ENCODE results near the gene YWHAQ. TPM values are rescaled to one million over a fixed set of nuclear protein-coding genes. Genes with fewer than 3 reads are reported as not detected.
"Not testable (repeated sequence)": the region's sequence is repeated elsewhere in the genome, so short reads cannot be mapped to it uniquely, and the experiment has no call there.

YWHAQ gene
- total and polyA plus RNA-seq, 4 donors = 175 to 241 (median 204) TPM

DNA sequence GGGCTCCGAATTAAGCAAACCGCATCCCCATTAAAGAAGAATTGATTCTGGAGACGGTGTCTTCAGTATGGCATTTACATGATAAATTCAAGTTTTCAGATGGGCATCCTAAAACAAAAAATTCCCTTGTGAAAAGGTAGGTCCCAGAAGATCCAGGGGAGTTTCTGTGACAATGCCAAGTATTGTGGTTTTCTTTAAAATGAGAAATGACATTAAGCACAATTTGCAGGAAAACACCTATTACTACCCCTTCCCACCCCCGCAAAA, 689 bp upstream of the YWHAQ start:
- Histone ChIP-seq H3K9me3 (ENCODE audit: control insufficient read depth, low read length) (no peaks in the 10 kb centered on the region), H3K36me3 (ENCODE audit: control insufficient read depth in 1 of 2, insufficient read depth in 2 of 2, low read length in 1 of 2) (no peaks in the 10 kb centered on the region), H3K4me1 (ENCODE audit: control insufficient read depth in 1 of 2, insufficient read depth in 2 of 2, low read length in 2 of 2) (peaks cover 0 to 3% of the 10 kb centered on the region in 2 donors), H3K27ac (ENCODE audit: low read depth in 1 of 2, low read length in 2 of 2) (no peak overlapping the region), H3K27me3 (ENCODE audit: control insufficient read depth in 1 of 2, insufficient read depth in 2 of 2, low read length in 1 of 2) (no peaks in the 10 kb centered on the region), H3K4me3 (ENCODE audit: low read length in 2 of 2) (peak overlapping the region in 1 of 2 donors; percentile 18)
- WGBS, 2 donors = 28 to 34% methylated on average over 4 of the region's 4 CpGs
- intact Hi-C loops (cut with DNase I) = loop anchor here (2.0 to 5.0 kb wide), 6 partner anchors 23 to 159 kb away; partner anchors contain the start of genes ADAM17 (in 2 of the 2) and IAH1 (in 1 of the 2)
- ATAC-seq (ENCODE audit: low FRiP score) (no peak), DNase-seq (no peak)

DNA sequence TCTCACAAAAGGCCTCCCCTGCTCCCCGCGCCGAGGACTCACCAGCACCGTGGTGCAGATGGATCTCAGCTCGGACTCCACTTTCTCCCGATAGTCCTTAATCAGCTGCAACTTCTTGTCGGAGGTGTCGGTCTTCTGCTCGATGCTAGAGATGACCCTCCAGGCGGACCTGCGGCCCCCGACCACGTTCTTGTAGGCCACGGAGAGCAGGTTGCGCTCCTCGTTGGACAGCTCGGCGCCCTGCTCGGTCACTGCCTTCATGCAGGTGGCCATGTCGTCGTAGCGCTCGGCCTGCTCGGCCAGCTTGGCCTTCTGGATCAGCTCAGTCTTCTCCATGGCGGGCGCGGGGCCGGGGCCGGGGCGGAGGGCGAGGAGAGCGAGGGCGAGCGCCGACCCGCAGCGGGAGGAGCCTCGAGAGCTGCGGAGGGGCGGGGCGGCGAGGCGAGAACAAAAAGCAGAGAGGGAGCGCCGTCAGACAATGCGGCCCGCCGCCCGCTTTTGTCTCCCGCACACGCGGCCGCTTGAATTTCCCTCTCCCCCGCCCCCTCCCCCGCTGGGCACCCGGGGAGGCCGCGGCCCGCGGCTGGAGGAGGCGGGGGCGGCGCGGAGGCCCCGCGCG, 571 bp downstream of the YWHAQ start:
- intact Hi-C loops (cut with DNase I) = loop anchor here (2.0 to 5.0 kb wide), 6 partner anchors 21 to 158 kb away; partner anchors contain the start of genes ADAM17 (in 2 of the 2) and IAH1 (in 1 of the 2)
- no peaks in the 10 kb centered on the region for H3K36me3 ChIP-seq (ENCODE audit: control insufficient read depth in 1 of 2, insufficient read depth in 2 of 2, low read length in 1 of 2)
- 0 to 1% methylated on average over 38 to 67 of the region's 67 CpGs for WGBS, 2 donors
- peak overlapping the region; percentile 68 to 84 for H3K4me3 ChIP-seq (ENCODE audit: low read length in 2 of 2)
- peak overlapping the region; percentile 49 to 96 for H3K27ac ChIP-seq (ENCODE audit: low read depth in 1 of 2, low read length in 2 of 2)
- peaks cover 0 to 3% of the 10 kb centered on the region in 2 donors for H3K4me1 ChIP-seq (ENCODE audit: control insufficient read depth in 1 of 2, insufficient read depth in 2 of 2, low read length in 2 of 2)
- H3K27me3 ChIP-seq (ENCODE audit: control insufficient read depth in 1 of 2, insufficient read depth in 2 of 2, low read length in 1 of 2) = no peaks in the 10 kb centered on the region
- H3K9me3 ChIP-seq (ENCODE audit: control insufficient read depth, low read length) = no peaks in the 10 kb centered on the region
- ATAC-seq (ENCODE audit: low FRiP score) (peak; percentile 67), DNase-seq (peak; percentile 87 to 89)

DNA sequence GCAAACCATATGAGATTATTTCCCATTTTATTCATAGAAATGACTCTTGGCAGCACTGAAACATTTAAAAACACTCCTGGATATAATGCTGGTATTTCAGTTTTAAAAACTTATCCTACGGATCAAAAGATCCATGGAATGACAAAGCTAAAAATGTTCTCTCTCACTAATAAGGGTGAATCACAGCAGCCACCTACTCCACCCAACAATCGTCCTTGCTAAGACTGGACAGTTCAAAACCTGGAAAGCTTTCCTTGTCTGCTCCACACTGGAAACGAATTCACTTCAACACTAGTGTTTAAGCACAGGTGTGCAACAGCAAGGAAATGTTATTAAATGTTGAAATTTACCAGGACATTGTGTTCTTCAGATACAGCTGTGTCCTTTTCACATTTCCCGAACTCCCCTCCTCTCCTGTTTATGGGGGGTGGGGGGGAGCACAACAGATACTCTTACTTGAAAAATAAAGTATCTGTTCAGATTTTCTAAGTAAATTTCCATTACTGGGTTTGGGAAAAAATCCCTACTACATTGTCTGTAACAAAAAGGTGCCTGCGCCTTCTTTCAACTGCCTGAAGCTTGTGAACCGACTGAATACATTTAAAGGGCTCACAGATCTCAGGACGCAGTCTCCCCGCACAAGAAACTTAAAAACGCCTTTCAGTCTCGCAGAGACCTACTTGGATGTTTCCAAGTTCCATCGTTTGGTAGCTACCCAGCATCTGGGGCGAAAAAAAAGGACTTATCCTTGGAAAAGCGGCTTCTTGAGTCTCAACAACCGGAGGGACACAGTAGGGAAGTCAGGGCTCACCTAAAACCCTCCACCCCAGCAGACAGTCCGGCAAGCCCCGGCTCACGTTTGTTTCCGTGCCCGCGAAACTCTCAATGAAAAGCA, 1.3 kb downstream of the YWHAQ start:
- intact Hi-C loops (cut with DNase I) = loop anchor here (2.0 to 5.0 kb wide), 6 partner anchors 21 to 157 kb away; partner anchors contain the start of genes ADAM17 (in 2 of the 2) and IAH1 (in 1 of the 2)
- Histone ChIP-seq H3K4me1 (ENCODE audit: control insufficient read depth in 1 of 2, insufficient read depth in 2 of 2, low read length in 2 of 2) (peaks cover 0 to 3% of the 10 kb centered on the region in 2 donors), H3K9me3 (ENCODE audit: control insufficient read depth, low read length) (no peaks in the 10 kb centered on the region), H3K36me3 (ENCODE audit: control insufficient read depth in 1 of 2, insufficient read depth in 2 of 2, low read length in 1 of 2) (no peaks in the 10 kb centered on the region), H3K4me3 (ENCODE audit: low read length in 2 of 2) (peak overlapping the region; percentile 68 to 84), H3K27me3 (ENCODE audit: control insufficient read depth in 1 of 2, insufficient read depth in 2 of 2, low read length in 1 of 2) (no peaks in the 10 kb centered on the region), H3K27ac (ENCODE audit: low read depth in 1 of 2, low read length in 2 of 2) (peak overlapping the region in 1 of 2 donors; percentile 96)
- ATAC-seq (ENCODE audit: low FRiP score) (no peak), DNase-seq (no peak)
- 2% methylated on average over 20 of the region's 20 CpGs for WGBS, 2 donors

DNA sequence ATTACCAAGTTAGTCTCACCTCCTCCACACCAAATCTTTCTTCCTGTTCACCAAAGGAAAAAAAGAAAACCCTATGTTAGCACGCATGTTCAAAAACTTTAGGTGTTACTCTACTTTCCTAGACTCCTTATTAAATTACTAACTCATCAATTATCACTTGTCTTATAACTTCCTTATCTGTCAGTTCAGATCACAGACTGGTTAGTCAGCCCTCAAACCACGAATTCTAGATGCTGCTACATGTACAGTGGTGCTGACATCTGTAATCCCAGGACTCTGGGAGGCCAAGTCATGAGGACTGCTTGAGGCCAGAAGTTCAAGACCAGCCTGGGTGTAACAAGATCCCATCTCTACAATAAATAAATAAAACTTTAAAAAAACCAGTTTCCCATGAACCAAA, 3.5 kb downstream of the YWHAQ start:
- H3K27me3 ChIP-seq (ENCODE audit: control insufficient read depth in 1 of 2, insufficient read depth in 2 of 2, low read length in 1 of 2) = no peaks in the 10 kb centered on the region
- ATAC-seq (ENCODE audit: low FRiP score) (no peak), DNase-seq (no peak)
- H3K27ac ChIP-seq (ENCODE audit: low read depth in 1 of 2, low read length in 2 of 2) = no peak overlapping the region
- intact Hi-C loops (cut with DNase I) = no loop called here
- no peak overlapping the region for H3K4me3 ChIP-seq (ENCODE audit: low read length in 2 of 2)
- no peaks in the 10 kb centered on the region for H3K9me3 ChIP-seq (ENCODE audit: control insufficient read depth, low read length)
- H3K36me3 ChIP-seq (ENCODE audit: control insufficient read depth in 1 of 2, insufficient read depth in 2 of 2, low read length in 1 of 2) = no peaks in the 10 kb centered on the region
- 68 to 69% methylated on average over 2 of the region's 2 CpGs for WGBS, 2 donors
- peaks cover 0 to 6% of the 10 kb centered on the region in 2 donors for H3K4me1 ChIP-seq (ENCODE audit: control insufficient read depth in 1 of 2, insufficient read depth in 2 of 2, low read length in 2 of 2)

DNA sequence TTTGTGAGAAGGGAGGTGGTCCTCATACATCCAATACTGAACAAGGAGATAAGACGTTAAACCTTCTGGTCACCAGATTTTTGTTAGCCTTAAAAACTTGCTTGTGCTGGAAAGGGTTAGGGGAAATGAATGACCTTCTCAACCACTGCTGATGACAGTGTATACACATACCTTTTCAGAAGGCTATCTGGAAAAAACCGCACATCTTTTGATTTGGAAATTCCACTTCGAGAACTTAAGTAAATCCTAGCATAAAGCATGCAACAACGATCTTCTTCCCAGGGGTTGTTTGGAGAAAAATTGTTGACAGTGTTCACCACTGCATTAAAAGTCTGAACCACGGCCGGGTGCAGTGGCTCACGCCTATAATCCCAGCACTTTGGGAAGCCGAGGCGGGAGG, 7.6 kb downstream of the YWHAQ start:
- 81 to 85% methylated on average over 9 of the region's 9 CpGs for WGBS, 2 donors
- no peak for ATAC-seq (ENCODE audit: low FRiP score)
- intact Hi-C loops (cut with DNase I) = no loop called here

DNA sequence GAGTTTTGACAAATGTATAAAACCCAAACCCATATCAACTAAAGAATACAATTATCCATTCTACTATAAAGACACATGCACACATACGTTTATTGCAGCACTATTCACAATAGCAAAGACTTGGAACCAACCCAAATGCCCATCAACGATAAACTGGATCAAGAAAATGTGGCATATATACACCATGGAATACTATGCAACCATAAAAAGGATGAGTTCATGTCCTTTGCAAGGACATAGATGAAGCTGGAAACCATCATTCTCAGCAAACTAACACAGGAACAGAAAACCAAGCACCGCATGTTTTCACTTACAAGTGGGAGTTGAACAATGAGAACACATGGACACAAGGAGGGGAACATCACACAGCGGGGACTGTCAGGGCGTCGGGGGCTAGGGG, 9.1 kb downstream of the YWHAQ start:
- H3K4me3 ChIP-seq (ENCODE audit: low read length in 2 of 2); H3K27me3 ChIP-seq (ENCODE audit: control insufficient read depth in 1 of 2, insufficient read depth in 2 of 2, low read length in 1 of 2); H3K4me1 ChIP-seq (ENCODE audit: control insufficient read depth in 1 of 2, insufficient read depth in 2 of 2, low read length in 2 of 2); H3K27ac ChIP-seq (ENCODE audit: low read depth in 1 of 2, low read length in 2 of 2); H3K36me3 ChIP-seq (ENCODE audit: control insufficient read depth in 1 of 2, insufficient read depth in 2 of 2, low read length in 1 of 2); DNase-seq; ATAC-seq (ENCODE audit: low FRiP score); intact Hi-C loops (cut with DNase I); H3K9me3 ChIP-seq (ENCODE audit: control insufficient read depth, low read length): not testable (repeated sequence)
- WGBS, 2 donors = 86 to 88% methylated on average over 6 of the region's 6 CpGs

More for the DNA sequence above, 7.6 kb downstream of the YWHAQ start:
- Histone ChIP-seq H3K9me3 (ENCODE audit: control insufficient read depth, low read length) (no peaks in the 10 kb centered on the region), H3K36me3 (ENCODE audit: control insufficient read depth in 1 of 2, insufficient read depth in 2 of 2, low read length in 1 of 2) (no peaks in the 10 kb centered on the region), H3K4me1 (ENCODE audit: control insufficient read depth in 1 of 2, insufficient read depth in 2 of 2, low read length in 2 of 2) (peaks cover 0 to 3% of the 10 kb centered on the region in 2 donors), H3K4me3 (ENCODE audit: low read length in 2 of 2) (no peak overlapping the region), H3K27me3 (ENCODE audit: control insufficient read depth in 1 of 2, insufficient read depth in 2 of 2, low read length in 1 of 2) (no peaks in the 10 kb centered on the region), H3K27ac (ENCODE audit: low read depth in 1 of 2, low read length in 2 of 2) (no peak overlapping the region)
- DNase-seq = no peak

DNA sequence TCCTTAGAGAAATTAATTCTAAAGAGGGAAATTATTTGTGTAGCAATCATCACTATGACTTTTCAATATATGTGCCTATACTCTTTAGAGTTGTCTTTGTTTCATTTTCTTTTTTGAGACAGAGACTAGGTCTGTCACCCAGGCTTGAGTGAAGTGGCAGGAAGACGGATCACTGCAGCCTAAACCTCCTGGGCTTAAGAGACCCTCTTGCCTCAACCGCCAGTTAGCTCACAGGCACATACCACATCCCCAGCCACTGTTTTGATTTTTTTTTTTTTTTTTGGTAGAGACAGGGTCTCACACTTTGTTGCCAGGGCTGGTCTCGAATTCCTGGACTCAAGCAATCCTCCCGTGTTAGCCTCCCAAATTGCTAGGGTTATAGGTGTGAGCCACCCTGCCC, 12.4 kb downstream of the YWHAQ start:
- Histone ChIP-seq H3K27me3 (ENCODE audit: control insufficient read depth in 1 of 2, insufficient read depth in 2 of 2, low read length in 1 of 2) (no peaks in the 10 kb centered on the region), H3K27ac (ENCODE audit: low read depth in 1 of 2, low read length in 2 of 2) (no peak overlapping the region), H3K4me1 (ENCODE audit: control insufficient read depth in 1 of 2, insufficient read depth in 2 of 2, low read length in 2 of 2) (peaks cover 0 to 10% of the 10 kb centered on the region in 2 donors), H3K36me3 (ENCODE audit: control insufficient read depth in 1 of 2, insufficient read depth in 2 of 2, low read length in 1 of 2) (no peaks in the 10 kb centered on the region), H3K4me3 (ENCODE audit: low read length in 2 of 2) (no peak overlapping the region), H3K9me3 (ENCODE audit: control insufficient read depth, low read length) (no peaks in the 10 kb centered on the region)
- ATAC-seq (ENCODE audit: low FRiP score) = no peak
- intact Hi-C loops (cut with DNase I) = no loop called here
- 90% methylated on average over 4 of the region's 4 CpGs for WGBS, 2 donors
- no peak for DNase-seq

DNA sequence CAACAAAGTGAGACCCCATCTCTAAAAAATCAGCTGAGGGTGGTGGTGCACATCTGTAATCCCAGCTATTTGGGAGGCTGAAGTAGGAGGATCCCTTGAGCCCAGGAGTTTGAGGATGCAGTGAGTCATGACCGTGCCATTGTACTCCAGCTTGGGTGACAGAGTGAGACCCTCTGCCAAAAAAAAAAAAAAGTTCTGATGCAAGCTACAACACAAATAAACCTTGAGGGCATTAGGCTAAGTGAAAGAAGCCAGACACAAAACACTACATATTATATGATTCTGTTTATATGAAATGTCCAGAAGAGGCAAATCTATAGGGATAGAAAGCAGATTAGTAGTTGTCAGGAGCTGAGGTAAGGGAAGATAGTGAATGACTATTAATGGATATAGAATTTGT, 13.0 kb downstream of the YWHAQ start:
- Histone ChIP-seq H3K36me3 (ENCODE audit: control insufficient read depth in 1 of 2, insufficient read depth in 2 of 2, low read length in 1 of 2) (no peaks in the 10 kb centered on the region), H3K4me3 (ENCODE audit: low read length in 2 of 2) (no peak overlapping the region), H3K27ac (ENCODE audit: low read depth in 1 of 2, low read length in 2 of 2) (no peak overlapping the region), H3K4me1 (ENCODE audit: control insufficient read depth in 1 of 2, insufficient read depth in 2 of 2, low read length in 2 of 2) (peaks cover 0 to 10% of the 10 kb centered on the region in 2 donors), H3K9me3 (ENCODE audit: control insufficient read depth, low read length) (no peaks in the 10 kb centered on the region), H3K27me3 (ENCODE audit: control insufficient read depth in 1 of 2, insufficient read depth in 2 of 2, low read length in 1 of 2) (no peaks in the 10 kb centered on the region)
- no peak for ATAC-seq (ENCODE audit: low FRiP score)
- intact Hi-C loops (cut with DNase I) = no loop called here
- 43 to 44% methylated on average over 1 of the region's 1 CpG for WGBS, 2 donors
- no peak for DNase-seq

All from aorta (tissue), 5 donors.